Stimulated activated CD8-positive, alpha-beta memory T cell treated with anti-CD3 and anti-CD28 coated beads, Interleukin-12 subunit alpha, Interleukin-12 subunit beta, amount 100 ng/mL, for 1 hour (primary cell): ENCODE data around the gene FHIT.
"Not testable (repeated sequence)": the region's sequence is repeated elsewhere in the genome, so short reads cannot be mapped to it uniquely, and the experiment has no call there.

Source experiments
- DNase-seq: peaks from one replicate; pipeline ENCODE4 v3.0.0-alpha.2; 2020; ENCODE audit warnings: low read depth

The FHIT gene

DNA sequence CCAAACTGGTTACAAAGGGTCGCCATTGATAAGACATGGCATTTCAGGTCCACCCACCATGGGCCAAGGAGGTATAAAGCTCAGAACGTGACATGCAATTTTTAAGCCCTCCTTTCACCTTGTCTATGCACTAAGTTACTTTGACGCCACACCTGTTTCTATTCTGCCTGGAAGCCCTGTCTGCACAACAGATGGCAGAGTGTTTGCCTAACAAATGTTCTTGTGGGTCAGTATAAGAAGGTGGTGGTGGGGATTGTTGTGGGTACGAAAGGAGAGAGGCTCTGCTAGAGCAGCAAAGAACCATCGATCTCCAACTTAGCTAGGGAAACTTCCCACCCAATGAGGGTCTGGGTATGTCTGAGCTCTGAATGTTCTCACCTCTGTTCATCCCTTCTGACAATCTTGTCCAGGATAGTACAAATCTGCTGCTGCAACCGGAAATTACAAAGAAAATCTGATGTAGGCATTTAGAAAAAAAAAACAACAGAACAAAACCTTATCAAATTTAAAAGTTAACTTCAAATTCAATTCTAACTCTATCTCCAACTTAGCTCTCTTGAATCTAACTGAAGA lies 1256.4 kb downstream of the FHIT start:
- no peak for DNase-seq

DNA sequence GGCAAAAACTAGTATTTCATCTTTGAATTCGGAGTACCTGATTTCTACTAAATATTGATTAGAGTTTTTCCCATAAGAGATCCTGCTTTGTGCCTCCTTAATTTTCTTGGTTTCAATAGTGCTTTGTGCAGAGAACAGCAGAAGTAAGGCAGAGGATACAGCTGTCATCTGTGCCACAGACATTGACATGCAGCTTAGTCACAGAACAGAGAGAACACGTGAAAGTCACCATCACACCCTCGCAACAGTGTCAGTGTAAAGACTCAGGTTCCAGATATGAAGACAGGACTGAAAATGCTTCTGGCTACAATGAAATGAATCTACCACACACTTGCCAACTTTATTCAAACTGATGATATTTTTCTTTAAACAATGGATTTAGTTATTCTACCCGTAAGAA lies 1258.7 kb downstream of the FHIT start:
- DNase-seq, result no peak

DNA sequence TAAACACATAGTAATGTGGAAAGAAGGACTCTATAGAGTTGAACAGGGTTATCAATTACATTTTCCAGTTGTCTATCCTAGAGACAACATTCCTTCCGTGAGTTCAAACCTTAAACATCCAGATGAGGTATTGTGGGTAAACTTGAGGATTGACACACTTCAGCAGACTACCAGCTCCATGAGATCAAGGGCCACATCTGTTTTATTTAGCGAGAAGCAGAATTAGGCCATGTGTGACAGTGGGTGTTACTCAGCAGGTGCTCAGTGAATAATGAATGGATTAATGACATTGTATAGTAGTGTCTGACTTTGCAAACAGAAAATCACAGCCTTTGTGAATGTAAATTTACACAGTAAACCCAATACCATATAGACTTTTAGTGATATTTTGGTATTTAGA lies 1260.3 kb downstream of the FHIT start:
- no peak for DNase-seq

DNA sequence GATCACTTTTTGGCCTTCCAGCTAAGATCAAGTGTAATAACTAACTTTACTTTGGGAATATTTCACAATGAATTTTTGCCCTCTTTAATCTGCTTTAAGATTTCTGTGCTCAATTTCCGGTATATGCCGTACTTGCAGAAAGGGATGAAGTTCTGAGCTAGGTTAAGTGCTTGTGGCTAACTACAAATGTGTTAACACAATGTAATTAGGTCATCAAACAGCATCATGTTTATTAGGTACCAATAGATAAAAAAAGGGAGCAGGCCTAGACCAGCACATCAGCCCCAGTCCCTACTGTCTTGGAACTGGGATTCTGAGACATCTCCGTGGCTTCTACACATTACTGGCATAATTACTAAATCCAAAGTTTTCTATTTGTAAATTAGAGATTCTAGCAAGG lies 1268.7 kb downstream of the FHIT start:
- DNase-seq, result no peak

DNA sequence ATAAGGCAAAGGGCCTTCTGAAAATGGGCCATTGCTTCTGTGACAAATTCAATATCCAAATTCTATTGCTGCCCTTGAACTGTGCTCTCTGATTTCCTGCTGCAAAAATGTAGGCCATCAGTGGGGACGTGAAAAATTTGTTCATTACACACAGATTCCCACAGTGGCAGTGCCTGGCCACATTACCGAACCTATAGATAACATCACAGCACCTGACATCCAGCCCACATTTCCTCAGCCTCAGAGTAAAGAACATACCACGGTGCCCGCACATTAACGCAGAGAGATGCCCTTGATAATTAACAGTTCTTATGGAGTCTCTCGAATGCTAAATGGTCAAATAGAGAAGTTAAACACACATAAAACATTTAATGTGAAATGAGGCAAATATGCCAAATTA lies 1269.9 kb downstream of the FHIT start:
- no peak for DNase-seq

DNA sequence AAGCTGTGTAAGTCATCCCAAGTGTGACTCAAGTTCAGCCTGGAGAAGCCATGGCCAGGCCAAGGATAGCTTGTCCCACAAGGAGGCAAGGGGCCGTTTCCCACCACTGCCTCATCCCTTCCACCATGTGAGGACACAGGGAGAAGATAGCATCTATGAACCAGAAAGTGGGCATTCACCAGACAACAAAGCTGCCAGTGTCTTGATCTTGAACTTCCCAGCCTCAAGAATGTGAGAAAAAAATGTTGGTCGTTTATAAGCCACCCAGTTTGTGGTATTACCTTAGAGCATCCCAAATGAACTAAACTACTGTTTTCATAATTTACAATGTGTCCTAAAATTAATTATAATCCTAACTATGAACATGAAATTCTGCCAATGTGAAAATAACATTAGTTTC lies 1270.7 kb downstream of the FHIT start:
- DNase-seq, result no peak

DNA sequence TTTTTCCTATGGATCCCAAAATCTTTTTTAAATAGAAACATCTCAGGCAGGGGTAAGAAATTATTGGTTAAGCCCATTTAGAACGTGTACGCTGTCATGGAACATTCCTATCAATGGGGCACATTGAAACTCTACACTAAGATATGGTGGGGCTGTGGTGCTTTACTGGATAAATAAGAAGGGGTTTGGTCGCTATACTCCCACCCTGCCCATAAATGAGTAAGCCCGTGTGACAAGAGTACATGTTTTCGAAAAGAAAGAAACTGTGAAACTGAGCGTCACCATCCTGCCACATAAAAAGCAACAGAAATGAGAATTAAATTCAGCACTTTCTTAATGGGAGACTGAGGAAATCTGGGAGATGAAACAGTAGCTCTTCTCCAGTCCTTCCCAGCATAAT lies 1271.7 kb downstream of the FHIT start:
- DNase-seq, result no peak

DNA sequence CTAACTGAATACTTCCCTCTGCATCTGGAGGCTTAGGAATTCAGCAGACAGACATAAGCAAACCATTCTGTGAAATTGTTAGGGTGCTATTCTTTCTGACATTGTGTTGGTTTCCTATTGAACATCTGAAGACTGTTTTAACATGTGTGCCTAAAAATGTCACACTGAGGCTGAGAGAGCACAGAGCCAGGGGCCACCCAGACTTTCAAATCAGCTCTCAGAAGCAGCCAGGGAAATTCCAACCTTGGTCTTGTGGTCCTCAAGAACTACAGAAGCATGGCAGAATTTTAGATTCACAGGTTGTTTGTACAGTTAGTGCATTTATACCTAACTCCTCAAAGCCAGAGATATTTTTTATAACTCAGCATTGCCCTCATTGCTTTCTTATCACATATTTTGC lies 1272.3 kb downstream of the FHIT start:
- no peak for DNase-seq

DNA sequence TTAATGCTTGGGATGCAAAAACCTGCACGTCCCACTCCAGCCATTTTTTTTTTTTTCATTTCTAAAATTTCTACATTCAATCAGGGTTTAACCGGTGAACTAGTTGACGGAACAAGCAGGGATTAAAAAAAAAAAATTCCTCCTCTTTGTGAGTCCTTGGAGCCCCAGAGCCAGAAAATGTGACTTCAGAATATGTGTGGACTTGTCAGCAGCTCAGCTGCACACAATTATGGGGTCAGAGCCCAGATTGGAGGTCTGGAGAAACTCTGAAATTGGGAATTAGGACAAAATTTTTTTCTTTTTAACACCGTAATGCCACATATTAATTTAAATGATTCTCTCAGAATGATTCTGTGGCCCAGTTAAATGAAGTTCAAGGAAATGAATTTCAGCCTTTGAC lies 1280.5 kb downstream of the FHIT start:
- no peak for DNase-seq

DNA sequence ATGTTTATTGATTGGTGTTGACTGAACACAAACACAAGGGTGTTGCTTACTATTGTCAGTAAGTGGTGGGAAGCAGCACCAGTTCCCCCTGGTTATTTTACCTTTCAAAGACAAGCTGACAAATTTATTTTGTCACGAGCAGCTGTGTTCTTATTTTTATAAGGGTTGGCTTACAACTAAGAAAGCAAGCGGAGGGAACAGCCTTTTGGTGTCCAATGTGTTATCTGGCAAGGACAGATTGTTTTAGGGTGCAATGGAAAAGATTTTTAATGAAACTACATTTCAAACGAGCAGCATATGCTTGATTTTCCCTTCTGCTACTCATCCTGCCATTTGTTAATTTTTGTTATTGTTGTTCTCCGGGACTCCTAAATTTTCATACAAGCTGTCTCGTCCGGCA lies 1280.9 kb downstream of the FHIT start:
- no peak for DNase-seq

DNA sequence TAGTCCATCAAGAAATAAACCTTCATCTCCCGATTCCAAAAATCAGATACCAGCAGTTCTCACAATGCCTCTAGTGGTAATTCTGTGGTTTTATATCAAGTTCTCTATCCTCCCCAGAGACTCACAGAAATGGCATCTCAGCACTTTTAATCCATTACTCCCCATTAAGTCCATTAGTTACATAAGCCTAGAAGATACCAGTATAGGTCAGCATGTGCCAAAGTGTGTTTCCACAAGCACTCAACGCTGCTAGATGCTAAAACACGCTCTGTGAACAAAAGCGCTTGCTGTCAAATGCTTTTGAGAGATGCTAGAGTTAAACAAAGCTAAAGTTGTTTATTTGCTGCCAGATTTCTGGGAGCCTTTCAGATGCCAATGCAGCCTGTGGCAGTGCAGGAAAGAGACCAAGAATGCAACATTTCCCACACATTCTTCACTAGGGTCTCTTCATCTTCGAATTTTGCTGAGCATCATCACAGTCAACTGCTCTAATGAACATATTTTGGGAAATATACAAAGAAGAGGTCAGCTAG lies 1282.7 kb downstream of the FHIT start:
- DNase-seq, result no peak

DNA sequence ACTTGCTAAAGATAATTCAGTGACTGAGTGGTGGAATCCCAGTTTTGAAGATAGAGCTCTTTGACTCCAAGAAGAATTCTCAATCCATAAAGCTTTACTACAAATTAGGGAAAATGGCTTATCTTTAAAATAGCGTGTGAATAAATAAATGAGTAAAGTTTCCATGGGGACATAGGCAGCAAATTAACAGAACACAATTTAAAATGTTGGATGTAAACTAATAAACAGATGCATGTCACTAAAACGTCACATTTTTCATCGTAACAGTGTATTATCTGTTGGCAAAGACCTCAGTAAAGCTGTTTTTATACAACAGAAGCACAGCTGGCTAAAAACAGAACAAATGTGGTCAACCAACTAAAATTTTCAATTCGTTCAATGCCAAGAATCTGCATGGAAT lies 1287.6 kb downstream of the FHIT start:
- no peak for DNase-seq

DNA sequence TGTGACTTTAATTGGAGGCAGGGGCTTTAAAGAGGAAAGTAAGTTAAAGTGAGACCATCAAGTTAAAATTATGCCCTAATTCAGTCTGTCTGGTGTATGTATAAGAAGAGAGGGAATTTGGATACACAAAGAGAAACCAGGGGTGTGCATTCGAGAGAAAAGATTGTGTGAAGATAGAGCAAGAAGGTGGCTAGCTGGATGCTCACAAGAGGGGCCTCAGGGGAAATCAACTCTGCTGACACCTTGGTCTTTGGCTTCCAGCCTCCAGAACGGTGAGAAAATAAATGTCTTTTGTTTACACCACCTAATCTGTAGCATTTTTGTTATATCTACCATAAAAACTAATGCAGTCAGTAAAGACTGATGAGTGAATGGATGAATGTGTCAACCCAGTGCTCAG lies 1294.1 kb downstream of the FHIT start:
- no peak for DNase-seq

DNA sequence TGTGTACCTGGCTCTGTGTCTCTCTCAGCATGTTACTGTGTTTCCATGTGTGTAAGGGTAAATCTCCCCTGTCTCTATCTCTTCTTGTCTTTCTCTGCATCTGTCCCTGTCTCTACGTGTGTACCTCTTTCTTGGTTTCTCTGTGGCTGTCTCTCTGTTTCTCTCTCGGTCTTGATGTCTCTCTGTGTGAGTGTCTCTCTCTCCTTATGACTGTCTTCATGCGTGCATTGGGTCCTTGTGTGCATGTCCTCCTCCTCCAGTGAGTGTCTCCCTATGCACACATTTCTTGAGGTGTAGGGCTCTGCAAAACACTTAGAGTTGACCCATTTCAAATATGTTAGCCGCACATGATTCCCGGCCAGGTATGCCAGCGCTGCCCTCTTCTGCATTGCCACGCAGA lies 1298.1 kb downstream of the FHIT start:
- no peak for DNase-seq

DNA sequence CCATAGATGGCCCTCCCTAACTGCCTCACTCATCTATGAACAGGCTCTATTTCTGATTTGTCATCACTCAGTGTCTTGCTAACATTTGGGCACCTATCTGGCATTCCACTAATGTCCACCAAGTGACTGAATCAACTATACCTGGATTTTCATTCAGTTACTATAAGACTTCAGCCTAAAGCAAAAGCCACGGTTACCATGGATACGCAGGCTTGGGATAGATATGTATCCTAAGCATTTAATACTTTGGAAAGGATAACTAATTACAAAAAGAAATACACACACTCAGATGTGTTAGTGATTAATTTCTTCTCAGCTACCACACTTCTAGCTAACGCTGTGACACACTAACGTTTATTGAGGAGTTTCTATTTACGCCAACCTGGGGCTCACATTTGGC lies 1301.9 kb downstream of the FHIT start:
- no peak for DNase-seq

DNA sequence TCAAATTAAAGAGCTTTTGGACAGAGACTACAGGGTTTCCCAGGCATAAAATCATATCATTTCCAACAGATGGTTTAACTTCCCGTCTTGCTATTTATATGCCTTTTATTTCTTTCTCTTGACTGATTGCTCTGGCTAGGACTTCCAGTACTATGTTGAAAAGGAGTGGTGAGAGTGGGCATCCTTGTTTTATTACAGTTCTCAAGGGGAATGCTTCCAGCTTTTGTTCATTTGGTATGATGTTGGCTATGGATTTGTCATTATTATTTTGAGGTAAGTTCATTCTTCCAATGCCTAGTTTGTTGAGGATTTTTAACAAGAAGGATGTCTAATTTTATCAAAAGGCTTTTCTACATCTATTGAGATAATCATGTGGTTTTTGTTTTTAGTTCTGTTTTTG lies 1304.9 kb downstream of the FHIT start:
- no peak for DNase-seq

DNA sequence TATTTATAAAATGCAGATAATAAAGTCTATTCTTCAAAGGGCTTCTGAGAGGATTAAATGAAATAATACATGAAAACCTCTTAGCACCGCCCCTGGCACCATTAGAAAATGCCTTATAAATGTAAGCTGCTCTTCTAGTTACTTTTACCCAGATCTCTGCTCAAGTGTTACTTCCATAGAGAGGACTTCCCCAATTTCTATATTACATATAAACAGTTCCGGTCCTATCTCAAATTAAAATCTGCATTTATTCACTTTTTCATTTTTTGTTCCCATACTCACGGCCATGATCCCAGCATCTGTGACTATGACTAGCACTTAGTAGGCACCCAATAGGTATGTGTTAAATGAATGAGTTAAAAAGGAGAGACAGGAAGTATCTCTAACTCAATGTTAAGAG lies 1310.5 kb downstream of the FHIT start:
- no peak for DNase-seq

DNA sequence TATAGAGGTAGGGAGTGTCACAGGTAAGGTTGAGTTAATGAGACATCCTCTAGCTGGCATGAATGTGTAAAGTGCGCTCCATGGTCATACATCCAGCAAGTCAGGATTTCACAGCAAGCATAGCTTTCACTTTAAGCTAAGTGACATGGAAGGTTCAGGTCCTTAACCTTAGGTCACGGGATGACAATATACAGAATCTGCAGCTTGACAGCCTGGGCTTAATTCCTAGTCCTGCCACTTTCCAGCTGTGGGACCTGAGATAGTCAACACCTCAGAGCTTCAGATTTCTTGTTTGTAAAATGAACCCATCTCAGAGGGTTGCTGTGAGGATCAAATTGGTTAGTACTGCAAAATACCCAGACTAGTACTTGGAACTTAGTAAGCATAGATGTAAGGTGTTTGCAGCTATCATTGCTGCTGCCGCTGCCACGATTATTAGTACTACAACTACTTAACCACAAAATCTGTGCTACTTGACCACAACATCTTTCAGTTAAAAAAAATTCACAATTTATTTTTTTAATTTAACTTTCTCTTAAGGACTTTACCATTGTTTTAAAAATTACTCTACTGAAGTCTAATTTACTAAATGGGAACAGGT lies 1311.3 kb downstream of the FHIT start:
- DNase-seq, result no peak

DNA sequence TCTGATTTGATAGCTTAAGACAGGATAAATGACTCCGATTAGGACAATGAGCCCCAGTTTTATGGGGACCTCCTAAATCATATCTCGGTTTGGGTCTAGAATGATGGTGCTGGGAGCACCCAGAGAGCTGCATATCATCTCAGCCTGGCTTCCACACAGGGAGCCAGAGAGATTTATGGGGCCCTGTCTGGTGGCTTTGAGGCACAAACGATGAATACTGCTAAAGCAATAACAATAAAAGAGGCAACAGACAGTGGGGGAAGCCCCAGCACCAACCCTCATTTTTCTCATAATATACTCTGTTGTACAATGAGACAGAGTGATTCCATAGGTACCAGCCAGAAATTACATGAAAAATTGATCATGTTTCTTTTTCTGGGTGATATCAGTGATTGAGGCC lies 1312.4 kb downstream of the FHIT start:
- no peak for DNase-seq

DNA sequence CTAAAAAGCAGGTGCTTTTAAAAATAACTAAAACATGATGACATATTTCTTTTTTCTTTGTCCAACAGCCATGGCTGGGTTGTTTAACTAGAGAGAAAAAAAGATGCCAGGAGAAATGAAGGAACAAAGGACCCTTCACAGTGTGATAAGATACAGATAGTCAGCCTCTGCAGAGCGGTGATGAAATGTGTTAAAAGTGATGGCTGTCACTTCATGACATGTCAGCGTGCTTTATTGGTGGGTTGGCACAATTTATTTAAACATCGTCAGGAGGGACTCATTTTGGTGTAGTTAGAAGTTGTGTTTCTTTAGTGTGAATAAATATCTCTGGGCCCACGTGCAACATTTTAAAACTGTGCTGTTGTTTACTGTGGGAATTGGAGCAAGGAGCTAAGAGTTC lies 1314.1 kb downstream of the FHIT start:
- no peak for DNase-seq

DNA sequence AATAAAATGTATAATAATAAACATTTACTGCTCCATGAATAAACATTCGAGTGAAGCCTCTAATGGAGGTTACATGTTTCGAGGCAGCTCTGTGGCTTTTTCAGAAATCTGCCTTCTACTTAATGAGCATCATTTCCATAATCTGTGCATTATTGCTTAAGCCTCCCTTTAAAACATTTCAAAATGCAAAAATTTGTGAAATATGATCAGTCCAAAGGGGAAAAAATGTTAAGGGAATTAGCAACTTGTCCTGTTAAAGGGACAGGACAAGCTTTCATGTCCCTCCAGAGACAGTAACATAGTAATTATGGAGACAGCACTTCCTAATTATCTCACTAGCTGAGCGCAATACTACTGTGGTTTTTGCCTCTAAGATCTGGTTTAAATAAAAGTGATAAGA lies 1314.8 kb downstream of the FHIT start:
- no peak for DNase-seq

DNA sequence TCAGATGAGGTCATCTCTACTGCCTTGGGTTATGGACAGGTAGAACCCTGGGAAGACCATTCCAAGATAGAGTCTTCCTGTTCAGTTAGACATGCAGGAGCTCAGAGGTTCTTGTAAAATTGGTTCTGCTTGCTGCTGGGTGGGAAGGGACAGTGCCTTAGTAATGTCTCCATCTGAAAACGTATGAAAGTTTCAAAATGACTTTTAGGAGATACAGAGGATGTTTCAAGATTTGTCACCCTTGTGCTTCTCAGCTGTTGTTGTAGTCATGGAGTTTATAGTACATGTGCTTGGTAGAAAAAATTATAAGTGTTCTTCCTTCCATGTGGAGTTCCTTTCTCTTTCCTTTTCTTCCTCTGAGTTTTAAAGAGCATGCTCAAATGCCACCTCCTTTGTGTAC lies 1316.2 kb downstream of the FHIT start:
- no peak for DNase-seq

DNA sequence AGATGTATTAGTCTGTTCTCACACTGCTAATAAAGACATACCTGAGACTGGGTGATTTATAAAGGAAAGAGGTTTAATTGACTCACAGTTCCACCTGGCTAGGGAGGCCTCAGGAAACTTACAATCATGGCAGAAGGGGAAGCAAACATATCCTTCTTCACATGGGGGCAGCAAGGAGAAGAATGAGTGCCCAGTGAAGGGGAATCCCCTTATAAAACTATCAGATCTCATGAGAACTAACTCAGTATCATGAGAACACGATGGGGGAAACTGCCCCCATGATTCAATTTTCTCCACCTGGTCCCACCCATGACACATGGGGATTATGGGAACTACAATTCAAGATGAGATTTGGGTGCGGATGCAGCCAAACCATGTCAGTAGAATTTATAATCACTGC lies 1316.7 kb downstream of the FHIT start:
- DNase-seq, result not testable (repeated sequence)

DNA sequence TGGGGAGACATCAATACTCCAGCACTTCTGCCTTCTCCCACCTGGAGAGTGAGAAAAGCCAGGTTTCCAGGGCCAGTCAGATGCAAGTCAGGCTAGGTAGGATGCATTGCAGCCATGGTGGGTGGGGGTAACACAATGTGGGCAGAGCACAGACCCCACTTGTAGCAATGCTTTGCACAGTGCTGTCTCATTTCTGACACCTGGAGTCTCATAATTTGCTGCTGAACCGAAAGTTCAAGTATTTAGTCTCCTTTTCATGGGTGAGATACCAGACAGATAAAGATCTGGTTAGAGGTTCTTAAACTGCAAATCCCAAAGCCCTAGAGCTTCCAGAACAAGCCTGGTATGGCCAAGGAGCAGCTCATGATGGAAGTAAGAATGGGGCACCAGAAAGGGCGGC lies 1321.1 kb downstream of the FHIT start:
- DNase-seq, result no peak
